OCI-M1 (cell line): Measurements from ENCODE around the gene DDX27.

Experiments used
- DNase-seq: peaks from one replicate; lab custom pipeline; 2025; lab: John Stamatoyannopoulos, UW

DDX27 gene

DNA sequence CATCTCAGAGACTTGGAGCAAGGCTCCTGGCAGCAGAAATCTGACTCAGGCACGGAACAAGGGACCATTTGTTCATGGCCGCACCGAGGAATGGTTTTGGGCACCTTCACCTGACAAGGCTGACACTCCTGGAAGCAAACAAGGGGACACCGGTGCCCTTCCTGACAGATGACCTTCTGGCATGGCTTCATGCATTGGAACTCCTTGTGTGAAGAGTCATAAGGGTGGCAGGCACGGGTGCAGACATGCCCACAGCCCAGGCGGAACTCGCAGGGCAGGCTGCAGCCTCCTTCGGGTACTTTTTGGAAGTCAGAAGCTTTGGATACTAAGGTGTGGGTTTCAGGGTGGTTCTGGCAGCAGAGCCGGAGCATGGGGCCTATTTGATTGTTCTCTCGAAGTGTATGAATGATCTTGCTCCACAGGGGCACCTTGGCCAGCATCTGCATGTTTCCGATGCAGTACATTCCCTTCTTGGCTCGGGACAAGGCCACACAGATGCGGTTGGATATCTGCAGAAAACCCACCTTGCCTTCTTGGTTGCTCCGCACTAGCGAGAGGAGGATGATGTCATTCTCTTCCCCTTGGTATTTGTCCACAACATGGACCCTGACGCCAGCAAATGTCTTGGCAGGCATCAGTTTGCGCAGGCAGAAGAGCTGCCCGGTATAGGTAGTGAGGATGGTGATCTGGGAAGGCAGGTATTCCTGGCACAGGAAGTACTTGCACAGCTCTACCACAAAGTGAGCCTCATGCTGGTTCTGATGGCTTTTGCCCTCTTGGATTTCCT, 29.9 kb downstream of the DDX27 start:
- DNase-seq = no peak

DNA sequence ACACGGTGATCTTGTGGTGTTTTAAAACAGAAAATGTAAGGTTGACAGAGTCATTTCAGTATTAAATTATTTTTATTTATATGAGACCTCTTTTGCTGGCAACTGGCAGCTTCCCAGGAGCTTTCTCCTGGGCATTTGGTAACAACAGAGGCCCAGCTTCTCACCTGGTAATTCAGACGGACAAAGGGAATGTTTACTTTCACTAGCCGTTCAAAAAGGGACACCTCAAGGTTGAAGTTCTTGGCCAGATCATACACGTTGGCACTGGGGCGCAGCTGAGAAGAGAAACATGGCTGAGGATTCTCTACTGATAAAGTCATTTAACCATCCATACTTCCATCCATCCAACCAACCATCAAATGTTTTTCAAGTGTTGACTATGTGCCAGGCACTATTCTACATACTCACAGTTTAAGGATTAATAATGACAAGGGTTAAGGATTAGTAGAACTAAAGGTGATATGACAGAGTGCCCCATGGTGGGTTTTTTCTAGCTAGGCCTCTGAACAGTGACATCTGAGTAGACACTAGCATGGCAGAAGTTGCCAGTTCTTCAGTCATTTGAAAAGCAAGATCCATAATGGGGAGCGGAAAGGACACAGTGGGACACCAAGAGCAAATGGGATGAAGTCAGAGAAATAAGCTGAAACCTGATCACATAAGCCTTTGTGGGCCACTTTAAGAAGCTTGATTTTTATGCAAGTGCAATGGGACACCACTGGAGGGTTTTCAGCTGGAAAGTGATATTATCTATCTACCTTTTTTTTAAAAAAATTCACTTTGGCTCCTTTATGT, 33.5 kb downstream of the DDX27 start:
- DNase-seq = no peak

DNA sequence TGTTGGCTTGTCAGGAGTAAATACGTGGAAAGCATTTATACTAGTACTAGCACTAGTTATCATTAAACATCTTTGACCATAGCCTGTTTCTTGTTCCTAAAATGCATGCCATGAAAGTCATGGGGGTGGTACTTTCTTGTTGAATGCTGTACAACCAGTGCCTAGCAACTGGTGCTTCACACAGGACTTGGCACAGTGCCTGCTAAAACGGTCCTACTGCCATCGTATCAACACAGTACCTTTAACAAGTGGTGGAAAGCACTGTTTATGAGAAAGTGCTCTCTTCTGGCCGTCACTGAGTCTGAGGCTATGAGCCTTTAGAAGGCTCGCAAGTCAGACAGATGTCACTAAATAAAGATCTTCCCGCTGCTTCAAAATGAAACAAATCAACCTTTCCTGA, 37.0 kb downstream of the DDX27 start:
- DNase-seq = no peak

DNA sequence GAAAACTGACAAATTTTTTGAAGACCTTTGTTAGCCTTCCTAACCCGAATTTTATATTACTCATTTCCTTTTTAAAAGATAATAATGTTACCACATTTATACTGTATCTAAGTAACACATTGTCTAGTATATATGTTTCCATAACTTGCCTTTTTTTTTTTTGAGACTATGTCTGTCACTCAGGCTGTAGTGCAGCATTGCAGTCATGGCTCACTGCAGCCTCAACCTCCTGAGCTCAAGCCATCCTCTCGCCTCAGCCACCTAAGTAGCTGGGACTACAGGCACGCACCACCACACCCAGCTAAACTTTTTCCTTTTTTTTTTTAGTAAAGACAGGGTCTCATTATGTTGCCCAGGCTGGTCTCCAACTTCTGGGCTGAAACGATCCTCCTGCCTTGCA, 40.1 kb downstream of the DDX27 start:
- no peak for DNase-seq

DNA sequence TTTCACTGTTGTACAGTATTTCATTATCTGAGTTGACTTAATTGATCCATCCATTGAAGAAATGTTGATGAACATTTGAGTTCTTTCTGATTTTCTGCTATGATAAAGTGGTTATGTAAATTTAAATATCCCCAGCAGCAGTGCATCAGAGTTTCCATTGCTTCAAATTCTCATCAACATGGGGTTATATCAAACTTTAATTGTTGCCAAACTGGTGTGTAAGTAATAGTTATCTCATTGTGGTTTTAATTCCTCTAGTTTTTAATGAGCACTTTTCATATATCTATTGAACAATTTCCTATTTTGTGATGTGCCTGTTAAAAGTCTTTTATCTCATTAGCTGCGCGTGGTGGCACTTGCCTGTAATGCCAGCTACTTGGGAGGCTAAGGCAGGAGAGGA, 40.6 kb downstream of the DDX27 start:
- no peak for DNase-seq

DNA sequence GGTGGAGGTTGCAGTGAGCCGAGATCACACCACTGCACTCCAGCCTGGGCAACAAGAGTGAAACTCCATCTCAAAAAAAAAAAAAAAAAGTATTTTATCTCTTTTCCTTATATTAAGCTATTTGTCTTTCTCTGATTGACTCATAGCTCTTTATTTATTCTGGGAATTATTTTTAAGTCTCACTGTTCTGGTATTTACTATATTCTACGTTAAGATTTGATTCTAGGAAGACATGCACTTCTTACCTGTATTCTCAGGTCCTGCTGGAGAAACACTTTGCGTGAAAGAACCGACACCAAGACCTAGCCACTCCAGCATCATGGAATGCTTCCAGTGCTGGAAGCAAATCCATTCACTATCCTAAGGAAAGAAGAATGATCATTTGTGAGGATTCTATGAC, 41.0 kb downstream of the DDX27 start:
- DNase-seq = no peak

DNA sequence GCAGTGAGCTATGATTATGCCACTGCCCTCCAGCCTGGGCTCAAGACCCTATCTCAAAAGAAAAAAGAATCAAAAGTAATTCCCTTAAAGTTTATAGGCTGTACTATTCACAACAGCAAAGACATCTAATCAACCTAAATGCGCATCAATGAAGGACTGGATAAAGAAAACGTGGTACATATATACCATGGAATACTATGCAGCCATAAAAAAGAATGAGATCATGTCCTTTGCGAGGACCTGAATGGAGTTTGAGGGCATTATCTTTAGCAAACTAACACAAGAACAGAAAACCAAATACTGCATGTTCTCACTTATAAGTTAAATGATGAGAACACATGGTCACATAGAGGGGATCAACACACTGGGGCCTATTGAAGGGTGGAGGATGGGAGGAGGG, 42.0 kb downstream of the DDX27 start:
- DNase-seq = no peak

DNA sequence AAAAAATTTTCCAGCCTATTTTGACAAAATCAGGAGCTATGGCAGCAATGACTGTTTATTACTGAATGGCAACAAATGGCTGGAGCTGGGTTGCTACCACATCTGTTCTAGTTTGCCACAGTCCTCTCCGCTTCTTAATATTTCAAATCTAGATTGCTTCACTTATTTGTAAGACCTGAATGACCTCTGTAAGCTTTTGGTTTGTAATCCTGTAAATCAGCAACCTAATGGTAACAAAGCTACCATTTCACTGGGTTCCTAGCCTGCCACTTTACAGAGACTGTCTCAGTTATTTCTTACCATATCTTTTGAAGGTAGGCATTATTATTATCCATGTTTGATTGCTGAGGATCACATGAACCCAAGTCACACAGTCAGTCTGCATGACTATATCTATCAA, 43.2 kb downstream of the DDX27 start:
- no peak for DNase-seq

DNA sequence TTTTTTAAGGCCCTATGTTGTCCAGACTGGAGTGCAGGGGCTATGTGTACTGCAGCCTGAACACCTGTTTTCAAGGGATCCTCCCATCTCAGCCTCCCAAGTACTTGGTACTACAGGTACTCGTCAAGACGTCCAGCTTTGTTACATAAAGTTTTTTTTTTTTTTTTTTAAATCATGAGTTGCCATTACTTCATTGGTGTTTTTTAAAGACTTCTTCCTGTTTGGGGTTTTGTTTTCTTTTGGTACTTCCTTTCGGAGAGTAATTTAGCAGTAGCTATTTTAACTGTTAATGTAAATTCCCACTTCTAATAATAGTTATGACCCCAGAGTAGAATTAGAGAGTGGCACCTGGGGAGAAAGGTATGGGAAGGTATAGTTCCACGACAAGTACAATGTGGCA, 48.1 kb downstream of the DDX27 start:
- DNase-seq = no peak

DNA sequence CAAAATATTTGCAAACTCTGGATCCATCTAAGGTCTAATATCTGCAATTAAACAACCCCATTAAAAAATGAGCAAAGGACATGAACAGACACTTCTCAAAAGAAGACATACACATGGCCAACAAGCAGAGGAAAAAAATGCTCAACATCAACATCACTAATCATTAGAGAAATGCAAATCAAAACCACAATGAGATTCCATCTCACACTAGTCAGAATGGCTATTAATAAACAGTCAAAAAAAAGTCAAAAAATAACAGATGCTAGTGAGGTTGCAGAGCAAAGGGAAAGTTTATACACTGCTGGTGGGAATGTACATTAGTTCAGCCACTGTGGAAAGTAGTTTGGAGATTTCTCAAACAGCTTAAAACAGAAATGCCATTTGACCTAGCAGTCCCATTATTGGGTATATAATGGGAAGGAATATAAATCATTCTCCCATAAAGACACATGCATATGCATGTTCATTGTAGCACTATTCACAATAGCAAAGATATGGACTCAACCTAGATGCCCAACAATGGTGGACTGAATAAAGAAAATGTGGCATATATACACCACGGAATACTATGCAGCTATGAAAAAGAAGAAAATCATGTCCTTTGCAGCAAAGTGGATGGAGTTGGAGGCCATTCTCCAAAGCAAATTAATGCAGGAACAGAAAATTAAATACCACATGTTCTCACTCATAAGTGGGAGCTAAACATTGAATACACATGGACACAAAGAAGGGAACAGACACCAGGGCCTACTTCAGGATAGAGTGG, 49.6 kb downstream of the DDX27 start:
- no peak for DNase-seq

DNA sequence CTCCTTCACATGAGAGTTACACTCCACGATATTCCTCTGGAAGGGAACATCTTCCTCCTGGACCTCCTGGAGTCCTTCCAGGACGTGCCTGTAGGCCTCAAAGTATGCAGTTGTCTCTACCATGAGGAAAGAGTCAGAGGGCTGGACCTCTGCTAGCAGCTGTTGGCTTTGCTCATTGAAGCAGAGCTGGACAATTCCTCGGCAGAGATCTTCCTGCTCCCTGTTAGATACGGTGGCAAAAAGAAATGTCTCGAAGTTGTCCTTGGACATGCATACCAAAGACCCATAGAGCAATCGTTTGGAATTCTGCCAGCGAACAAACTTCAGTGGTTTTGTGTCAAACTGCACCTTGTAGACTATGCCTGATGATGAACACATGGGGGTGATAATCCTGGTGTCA, 51.0 kb downstream of the DDX27 start:
- no peak for DNase-seq

DNA sequence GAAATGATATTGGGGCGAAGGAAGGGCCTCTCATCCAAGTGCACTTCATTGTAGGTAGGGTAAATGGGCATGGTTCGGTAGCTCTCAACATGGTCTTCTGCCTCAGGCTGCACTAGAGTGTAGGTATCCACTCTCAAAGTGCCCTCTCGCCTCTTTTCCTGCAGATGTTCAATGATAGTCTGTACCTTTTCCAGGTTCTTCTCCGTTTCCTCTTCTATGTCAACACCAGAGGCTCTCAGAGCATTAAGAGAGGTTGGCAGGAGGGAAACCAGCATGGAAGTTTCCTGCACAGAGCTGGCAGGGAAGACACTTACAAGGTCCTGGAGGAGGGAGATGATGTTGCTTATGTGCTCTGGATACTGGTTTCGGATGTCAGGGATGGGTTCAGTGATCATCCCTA, 51.5 kb downstream of the DDX27 start:
- DNase-seq = no peak

DNA sequence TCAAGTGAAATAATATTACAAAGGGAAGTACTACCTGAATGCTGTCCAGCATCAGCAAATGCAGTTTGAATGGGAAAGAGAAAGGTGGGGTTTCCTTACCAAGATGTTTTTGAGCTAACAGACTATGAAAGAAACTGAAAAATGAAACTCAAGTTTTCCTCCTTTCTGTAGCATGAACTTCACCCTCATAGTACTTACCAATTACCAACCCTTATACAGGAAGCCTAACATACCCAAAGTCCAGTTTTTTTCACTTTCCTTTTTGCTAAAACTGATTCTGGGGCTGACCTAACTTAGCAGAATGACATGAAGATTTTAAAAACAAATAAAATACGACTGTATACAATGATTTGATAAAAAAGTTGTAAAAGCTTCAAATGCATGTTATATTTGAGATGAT, 53.4 kb downstream of the DDX27 start:
- DNase-seq = no peak

DNA sequence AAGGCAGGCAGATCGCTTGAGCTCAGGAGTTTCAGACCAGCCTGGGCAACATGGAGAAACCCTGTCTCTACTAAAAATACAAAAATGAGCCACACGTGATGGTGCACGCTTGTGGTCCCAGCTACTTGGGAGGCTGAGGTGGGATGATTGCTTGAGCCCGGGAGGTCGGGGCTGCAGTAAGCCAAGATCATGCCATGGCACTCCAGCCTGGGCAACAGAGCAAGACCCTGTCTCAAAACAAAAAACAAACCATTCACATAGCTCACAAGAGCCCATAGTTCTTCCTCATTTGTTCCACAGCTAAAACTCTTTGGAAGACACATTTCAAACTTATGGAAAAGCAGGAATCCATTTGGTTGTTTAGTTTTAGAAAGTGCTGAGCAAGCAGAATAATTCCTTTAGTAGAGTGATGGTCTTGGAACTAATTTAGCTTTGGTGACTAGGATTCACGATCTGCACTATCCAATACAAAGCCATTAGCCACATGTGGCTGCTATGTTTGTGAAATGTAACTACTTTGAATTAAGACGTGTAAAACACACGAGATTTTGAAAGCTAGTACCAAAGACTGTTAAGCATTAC, 54.6 kb downstream of the DDX27 start:
- DNase-seq = no peak

DNA sequence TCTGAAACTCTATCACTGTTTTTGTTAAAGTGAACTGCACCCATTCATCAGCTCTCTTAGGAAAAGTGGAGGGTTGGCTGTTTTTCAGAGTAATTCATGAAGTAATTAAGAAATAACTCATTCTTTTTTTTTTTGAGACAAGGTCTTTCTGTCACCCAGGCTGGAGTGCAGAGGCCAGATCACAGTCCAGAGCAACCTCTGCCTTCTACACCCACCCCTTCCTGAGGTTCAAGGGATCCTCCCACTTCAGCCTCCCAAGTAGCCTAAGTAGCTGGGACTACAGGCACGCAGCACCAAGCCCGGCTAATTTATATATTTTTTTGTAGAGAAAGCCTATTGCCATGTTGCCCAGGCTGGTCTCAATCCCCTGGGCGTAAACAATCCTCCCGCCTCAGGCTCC, 56.0 kb downstream of the DDX27 start:
- no peak for DNase-seq

DNA sequence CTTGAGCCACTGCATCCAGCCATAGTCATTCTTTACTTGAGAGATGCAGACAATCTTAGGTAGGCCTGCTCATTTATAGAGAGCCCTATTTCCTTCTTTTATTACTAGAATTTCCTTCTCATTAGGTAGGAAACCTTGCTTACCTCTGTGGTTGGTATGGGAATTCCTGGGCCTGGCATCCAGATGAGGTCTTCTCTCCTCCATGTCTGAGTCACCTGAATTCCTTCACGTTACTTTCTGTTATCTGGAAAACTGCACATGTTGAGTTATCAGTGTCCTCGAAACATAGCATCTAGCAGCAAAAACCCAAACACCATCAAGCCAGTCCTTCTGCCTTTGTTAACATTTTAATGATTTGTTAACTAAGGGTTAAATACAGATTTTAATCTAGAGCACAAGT, 56.4 kb downstream of the DDX27 start:
- no peak for DNase-seq

DNA sequence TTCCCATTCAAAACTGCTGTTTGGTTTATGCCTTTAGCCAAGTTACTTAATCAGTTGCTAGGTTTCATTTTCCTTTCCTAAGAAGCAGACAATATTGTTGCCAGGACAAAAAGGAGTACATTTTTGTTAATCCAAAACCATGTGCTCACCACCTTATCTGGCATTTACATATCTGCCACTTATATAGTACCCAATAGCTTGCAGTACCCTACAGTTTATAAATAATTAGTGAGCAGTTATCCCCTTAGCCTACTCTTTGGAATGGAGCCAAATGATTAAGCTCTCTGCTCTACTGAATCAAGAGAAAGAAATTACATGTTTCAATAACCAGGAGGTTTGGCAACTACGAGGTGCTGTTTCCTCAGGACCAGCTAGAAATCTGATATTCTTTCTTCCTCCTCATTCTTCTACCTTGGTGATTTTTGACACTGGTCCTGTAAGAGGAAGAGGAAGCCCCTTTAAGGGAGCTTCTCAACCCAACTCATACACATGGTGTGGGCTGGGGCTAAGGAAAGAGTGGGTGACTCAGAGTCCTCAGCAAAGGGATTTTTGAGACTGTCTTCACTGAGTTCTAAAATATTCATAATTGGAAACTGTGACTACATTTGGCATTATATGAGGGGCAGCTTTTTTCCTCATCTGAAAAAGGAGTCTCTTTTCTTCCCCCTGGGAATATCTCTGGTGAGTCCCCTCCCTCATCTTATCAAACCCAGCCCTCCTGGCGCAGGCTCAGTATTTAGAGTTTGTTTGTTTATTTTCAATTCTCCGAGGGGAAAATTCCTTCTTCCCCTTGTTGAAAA, 57.1 kb downstream of the DDX27 start:
- peak; percentile 69 for DNase-seq

DNA sequence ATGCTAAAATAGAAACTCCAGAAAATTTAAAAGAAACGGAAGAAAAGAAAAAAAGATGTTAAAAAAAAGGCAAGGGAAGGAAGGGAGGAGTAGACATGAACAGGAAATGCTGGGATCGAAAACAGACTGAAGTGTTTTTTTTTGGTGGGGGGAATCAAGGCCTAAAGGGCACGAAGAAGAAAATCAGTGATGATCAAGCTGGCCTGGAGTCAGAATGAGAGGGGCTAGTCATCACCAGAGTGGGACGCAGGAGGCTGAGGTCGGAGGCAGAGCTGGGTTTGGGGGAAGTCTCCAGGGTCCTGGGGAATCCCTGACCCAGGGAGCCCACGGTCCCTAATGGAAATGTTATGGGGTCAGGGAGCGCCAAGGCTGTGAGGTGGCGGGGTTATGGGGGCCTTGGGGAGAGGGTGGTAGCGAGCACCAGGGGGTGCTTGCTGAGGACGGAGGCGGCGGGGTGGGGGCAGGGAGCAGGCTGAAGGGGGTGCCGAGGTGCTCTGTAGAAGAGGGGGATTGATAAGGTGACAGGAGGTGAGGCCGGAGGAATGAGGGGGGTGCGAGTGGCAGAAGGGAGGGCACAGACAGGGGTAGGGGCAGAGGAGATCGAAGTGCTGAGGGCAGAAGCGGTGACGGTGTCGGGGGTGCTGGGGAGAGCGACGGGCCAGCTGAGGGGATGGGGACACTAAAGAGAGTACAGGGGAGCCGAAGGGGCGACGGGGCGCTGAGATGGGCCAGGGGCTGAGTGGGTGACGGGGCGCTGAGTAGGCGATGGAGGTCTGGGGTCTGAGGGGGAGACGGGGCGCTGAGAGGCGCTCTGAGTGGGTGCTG, 58.0 kb downstream of the DDX27 start:
- peak; percentile 55 for DNase-seq

DNA sequence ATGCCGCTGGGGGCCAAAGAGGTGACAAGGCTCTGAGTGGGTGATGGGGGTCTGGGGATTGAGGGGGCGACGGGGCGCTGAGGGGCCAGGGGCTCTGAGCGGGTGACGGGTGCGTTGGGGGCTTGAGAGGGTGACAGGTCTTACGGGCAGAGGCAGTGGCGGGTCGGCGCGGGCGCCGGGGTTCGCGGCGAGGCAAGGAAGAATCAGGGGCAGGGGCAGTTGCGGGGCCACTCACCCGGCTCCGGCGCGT, 58.5 kb downstream of the DDX27 start:
- DNase-seq = no peak

DNA sequence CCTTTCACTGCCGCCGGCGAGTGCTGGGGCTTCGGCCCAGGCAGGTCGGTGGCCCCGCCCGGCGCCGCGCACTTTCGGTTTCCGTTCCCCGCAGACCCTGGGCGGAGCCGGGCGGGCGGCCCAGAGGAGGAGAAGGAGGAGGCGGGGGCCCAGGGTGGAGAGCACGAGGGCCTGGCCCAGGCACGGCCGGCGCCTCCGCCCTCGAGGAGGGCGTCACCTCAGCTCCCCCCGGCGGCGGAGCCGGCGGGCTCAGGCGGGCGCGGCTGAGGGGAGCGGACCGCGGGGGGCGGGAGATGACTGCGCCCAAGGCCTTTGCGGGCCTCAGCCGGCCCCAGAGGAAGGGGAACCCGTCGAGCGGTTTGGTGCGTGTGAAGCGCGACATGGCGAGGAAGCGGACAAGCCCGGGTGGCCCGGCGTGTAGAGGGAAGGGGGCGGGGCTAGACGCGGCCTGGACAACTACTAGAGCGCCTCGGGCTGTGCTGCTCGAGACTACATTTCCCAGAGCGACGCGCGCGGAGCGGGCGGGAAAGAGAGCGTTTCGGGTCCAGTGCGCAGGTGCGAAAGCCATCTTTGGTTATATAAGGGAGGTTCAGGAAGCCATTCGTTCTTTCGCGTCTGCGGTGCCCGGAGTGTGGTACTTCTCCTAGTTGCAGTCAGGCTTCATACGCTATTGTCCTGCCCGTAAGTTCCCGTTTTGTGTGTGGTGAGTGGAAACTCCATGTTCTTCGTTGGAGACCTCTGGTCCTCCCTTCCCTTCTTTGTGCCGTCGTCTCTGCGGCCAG, 59.0 kb downstream of the DDX27 start, which contains the start of gene ZNFX1:
Gene ZNFX1 (minus strand): TSS at position 22 of the 782 bp plus-strand sequence. CDS start 2,218 bp downstream, outside the sequence.
- DNase-seq = peak; percentile 99
